ENCODE results near the gene MRC2. TPM values are rescaled to one million over a fixed set of nuclear protein-coding genes. Genes with fewer than 3 reads are reported as not detected.

The MRC2 gene
- total RNA-seq, 1 donor from 2014 or later, result 418 TPM

DNA sequence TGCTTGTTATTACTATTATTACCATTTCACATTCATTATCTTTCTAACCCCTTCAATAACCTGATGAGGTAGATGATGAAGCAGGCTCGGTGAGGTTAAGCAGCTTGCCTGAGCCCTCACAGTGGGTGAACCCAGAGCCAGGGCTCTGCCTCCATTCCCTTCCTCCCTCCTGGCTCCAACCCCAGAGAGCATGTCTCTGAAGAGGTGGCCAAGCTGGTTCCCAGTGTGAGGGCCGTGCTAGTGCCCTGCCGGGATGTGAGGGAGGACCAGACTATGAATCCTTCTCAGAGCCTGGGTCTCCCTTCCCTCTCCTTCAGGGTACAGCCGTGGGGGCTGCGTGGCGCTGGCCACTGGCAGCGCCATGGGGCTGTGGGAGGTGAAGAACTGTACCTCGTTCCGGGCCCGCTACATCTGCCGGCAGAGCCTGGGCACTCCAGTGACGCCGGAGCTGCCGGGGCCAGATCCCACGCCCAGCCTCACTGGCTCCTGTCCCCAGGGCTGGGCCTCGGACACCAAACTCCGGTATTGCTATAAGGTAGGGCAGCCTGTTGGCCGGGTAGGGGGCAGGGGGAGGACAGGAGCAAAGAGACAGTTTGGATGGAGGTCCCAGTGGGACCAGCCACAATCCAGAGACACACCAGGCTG, 49.6 kb downstream of the MRC2 start:
- H3K27ac Mint-ChIP-seq (ENCODE audit: unreplicated experiment), result no peak overlapping the region
- peaks cover 34% of the 10 kb centered on the region for H3K36me3 Mint-ChIP-seq (ENCODE audit: unreplicated experiment)
- DNase-seq (ENCODE audit: extremely low spot score, unreplicated experiment), result no peak
- H3K27me3 Mint-ChIP-seq (ENCODE audit: unreplicated experiment), result no peaks in the 10 kb centered on the region
- H3K9me3 Mint-ChIP-seq (ENCODE audit: unreplicated experiment), result no peaks in the 10 kb centered on the region
- peaks cover 2% of the 10 kb centered on the region for H3K4me1 Mint-ChIP-seq (ENCODE audit: unreplicated experiment)
- no peak overlapping the region for H3K4me3 Mint-ChIP-seq (ENCODE audit: unreplicated experiment)
- TF ChIP-seq, protein P1, sequence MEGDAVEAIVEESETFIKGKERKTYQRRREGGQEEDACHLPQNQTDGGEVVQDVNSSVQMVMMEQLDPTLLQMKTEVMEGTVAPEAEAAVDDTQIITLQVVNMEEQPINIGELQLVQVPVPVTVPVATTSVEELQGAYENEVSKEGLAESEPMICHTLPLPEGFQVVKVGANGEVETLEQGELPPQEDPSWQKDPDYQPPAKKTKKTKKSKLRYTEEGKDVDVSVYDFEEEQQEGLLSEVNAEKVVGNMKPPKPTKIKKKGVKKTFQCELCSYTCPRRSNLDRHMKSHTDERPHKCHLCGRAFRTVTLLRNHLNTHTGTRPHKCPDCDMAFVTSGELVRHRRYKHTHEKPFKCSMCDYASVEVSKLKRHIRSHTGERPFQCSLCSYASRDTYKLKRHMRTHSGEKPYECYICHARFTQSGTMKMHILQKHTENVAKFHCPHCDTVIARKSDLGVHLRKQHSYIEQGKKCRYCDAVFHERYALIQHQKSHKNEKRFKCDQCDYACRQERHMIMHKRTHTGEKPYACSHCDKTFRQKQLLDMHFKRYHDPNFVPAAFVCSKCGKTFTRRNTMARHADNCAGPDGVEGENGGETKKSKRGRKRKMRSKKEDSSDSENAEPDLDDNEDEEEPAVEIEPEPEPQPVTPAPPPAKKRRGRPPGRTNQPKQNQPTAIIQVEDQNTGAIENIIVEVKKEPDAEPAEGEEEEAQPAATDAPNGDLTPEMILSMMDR (IDR thresholded peaks at IDR 0.05), result no peak

DNA sequence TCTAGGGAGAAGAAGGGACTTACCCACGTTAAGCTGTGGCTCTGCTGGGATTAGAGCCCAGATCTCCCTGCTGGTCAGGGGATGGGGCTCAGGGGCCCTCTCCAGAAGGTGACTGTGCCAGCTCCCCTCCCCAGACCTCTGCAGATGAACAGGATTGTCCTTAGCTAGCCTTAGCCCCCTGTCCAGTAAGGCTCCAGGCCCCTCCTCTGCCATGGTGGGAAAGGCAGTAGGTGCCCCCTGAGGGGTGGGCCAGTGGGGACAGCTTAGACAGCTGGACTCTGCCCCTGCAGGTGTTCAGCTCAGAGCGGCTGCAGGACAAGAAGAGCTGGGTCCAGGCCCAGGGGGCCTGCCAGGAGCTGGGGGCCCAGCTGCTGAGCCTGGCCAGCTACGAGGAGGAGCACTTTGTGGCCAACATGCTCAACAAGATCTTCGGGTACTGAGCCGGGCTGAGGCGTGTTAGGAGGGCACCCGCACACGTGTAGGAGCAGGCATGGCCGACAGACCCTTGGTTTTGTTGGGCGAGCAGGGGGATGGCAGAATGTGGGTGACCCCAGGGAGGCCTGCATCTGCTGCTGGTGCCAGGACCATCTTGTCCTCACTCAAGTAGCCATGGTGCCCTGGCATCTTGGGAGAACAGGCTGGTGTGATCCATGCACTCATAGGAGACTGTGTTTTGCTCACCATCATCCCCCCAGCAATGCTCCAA, 50.9 kb downstream of the MRC2 start:
- Mint-ChIP-seq H3K27ac (ENCODE audit: unreplicated experiment) (no peak overlapping the region), H3K4me1 (ENCODE audit: unreplicated experiment) (no peaks in the 10 kb centered on the region), H3K36me3 (ENCODE audit: unreplicated experiment) (peaks cover 33% of the 10 kb centered on the region), H3K4me3 (ENCODE audit: unreplicated experiment) (no peak overlapping the region), H3K27me3 (ENCODE audit: unreplicated experiment) (no peaks in the 10 kb centered on the region), H3K9me3 (ENCODE audit: unreplicated experiment) (no peaks in the 10 kb centered on the region)
- no peak for DNase-seq (ENCODE audit: extremely low spot score, unreplicated experiment)
- TF ChIP-seq, protein P1 (IDR thresholded peaks at IDR 0.05), result no peak

DNA sequence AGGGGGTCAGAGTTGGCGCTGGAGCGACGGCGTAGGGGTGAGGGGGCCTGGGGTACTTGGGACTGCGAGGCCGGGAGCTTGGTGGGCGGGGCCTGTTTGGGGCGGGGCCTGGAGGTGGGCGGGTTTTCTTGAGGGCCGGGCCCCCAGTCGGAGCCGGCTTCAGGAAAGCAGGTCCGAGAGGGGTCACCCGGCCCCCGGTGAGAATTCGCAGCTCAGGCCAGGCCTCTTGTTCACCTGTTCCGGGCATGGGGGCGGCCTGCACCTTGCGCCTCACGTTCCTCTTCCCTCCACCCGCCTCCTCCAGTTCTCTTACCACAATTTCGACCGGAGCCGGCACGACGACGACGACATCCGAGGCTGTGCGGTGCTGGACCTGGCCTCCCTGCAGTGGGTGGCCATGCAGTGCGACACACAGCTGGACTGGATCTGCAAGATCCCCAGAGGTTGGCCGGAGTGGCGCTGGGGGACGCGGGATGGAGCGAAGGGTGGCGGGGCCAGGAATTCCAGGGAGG, 52.5 kb downstream of the MRC2 start:
- Mint-ChIP-seq H3K9me3 (ENCODE audit: unreplicated experiment) (no peaks in the 10 kb centered on the region), H3K4me1 (ENCODE audit: unreplicated experiment) (no peaks in the 10 kb centered on the region), H3K27ac (ENCODE audit: unreplicated experiment) (no peak overlapping the region), H3K4me3 (ENCODE audit: unreplicated experiment) (no peak overlapping the region), H3K36me3 (ENCODE audit: unreplicated experiment) (peaks cover 45% of the 10 kb centered on the region), H3K27me3 (ENCODE audit: unreplicated experiment) (no peaks in the 10 kb centered on the region)
- TF ChIP-seq, protein P1 (IDR thresholded peaks at IDR 0.05), result no peak
- no peak for DNase-seq (ENCODE audit: extremely low spot score, unreplicated experiment)

DNA sequence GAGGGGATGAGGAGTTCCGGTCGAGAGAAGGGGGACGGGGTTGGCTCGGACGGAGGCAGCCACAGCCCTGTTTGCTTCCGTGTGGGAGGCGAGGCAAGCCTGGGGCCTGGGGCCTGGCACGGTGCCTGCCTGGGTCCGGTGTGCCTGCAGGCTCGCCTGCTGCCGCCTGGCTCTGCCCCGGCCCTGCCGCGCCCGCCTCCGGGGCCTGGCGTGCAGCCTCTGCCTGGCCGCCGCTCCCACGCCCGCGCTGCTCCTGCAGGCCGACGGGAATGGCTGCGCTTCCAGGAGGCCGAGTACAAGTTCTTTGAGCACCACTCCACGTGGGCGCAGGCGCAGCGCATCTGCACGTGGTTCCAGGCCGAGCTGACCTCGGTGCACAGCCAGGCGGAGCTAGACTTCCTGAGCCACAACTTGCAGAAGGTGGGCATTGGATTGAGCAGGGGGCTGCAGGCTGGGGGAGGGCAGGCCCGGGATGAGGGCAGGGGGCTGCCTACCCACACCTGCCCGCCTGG, 53.1 kb downstream of the MRC2 start:
- DNase-seq (ENCODE audit: extremely low spot score, unreplicated experiment), result no peak
- no peak overlapping the region for H3K27ac Mint-ChIP-seq (ENCODE audit: unreplicated experiment)
- no peaks in the 10 kb centered on the region for H3K27me3 Mint-ChIP-seq (ENCODE audit: unreplicated experiment)
- H3K4me1 Mint-ChIP-seq (ENCODE audit: unreplicated experiment), result no peaks in the 10 kb centered on the region
- H3K4me3 Mint-ChIP-seq (ENCODE audit: unreplicated experiment), result no peak overlapping the region
- TF ChIP-seq, protein P1 (IDR thresholded peaks at IDR 0.05), result no peak
- no peaks in the 10 kb centered on the region for H3K9me3 Mint-ChIP-seq (ENCODE audit: unreplicated experiment)
- peaks cover 50% of the 10 kb centered on the region for H3K36me3 Mint-ChIP-seq (ENCODE audit: unreplicated experiment)
